ENCODE data around the gene ANO2. TPM values are rescaled to one million over a fixed set of nuclear protein-coding genes. Genes with fewer than 3 reads are reported as not detected.

Gene ANO2
- total RNA-seq, 3 donors from 2014 or later (not counting 1 experiment from before 2014, with no cell fraction given): not detected

DNA sequence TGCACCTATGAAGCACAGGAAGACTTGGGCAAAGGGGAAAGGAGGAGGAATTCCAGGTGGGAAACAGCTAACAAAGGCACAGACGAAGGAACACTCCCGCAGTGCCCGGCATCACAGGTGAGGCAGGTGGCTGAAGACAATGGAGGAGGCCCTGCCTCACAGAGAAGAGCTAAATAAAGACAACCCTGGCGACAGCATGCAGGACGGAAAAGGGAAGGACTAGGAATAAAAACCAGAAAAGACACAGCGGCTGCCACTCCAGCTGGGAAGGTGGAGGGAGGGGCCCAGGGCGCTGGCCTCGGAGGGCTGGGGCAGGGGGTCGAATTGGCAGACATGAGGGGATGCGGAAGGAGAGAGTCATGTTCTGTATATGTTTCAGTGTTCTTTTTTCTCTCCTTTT, 43.0 kb upstream of the ANO2 start:
- peaks cover 0 to 3% of the 10 kb centered on the region in 2 donors for H3K27me3 Mint-ChIP-seq (ENCODE audit: low read depth in 2 of 2)
- H3K27ac Mint-ChIP-seq: no peak overlapping the region
- DNase-seq (no peak), ATAC-seq (no peak)
- H3K27me3 ChIP-seq (ENCODE audit: control insufficient read depth, insufficient read depth, low read length): no peaks in the 10 kb centered on the region
- H3K27ac ChIP-seq (ENCODE audit: low read length): no peak overlapping the region
- WGBS (ENCODE audit: insufficient coverage): 89% methylated on average over 8 of the region's 10 CpGs
- no peaks in the 10 kb centered on the region for H3K36me3 Mint-ChIP-seq
- H3K4me1 Mint-ChIP-seq: no peaks in the 10 kb centered on the region
- H3K36me3 ChIP-seq (ENCODE audit: control insufficient read depth, insufficient read depth, low read length): no peaks in the 10 kb centered on the region
- no peak overlapping the region for H3K4me3 Mint-ChIP-seq
- no peak overlapping the region for H3K4me3 ChIP-seq (ENCODE audit: low read length)
- H3K9me3 Mint-ChIP-seq: no peaks in the 10 kb centered on the region
- H3K4me1 ChIP-seq (ENCODE audit: control insufficient read depth, insufficient read depth, low read length): no peaks in the 10 kb centered on the region
- intact Hi-C loops (cut with micrococcal nuclease): loop anchor here (1.0 kb wide), 1 partner anchor 52 kb away; no protein-coding TSS in a partner anchor
- H3K9me3 ChIP-seq (ENCODE audit: control insufficient read depth, insufficient read depth, low read length): no peaks in the 10 kb centered on the region
- TF ChIP-seq, protein P1, sequence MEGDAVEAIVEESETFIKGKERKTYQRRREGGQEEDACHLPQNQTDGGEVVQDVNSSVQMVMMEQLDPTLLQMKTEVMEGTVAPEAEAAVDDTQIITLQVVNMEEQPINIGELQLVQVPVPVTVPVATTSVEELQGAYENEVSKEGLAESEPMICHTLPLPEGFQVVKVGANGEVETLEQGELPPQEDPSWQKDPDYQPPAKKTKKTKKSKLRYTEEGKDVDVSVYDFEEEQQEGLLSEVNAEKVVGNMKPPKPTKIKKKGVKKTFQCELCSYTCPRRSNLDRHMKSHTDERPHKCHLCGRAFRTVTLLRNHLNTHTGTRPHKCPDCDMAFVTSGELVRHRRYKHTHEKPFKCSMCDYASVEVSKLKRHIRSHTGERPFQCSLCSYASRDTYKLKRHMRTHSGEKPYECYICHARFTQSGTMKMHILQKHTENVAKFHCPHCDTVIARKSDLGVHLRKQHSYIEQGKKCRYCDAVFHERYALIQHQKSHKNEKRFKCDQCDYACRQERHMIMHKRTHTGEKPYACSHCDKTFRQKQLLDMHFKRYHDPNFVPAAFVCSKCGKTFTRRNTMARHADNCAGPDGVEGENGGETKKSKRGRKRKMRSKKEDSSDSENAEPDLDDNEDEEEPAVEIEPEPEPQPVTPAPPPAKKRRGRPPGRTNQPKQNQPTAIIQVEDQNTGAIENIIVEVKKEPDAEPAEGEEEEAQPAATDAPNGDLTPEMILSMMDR (IDR thresholded peaks at IDR 0.05): no peak

DNA sequence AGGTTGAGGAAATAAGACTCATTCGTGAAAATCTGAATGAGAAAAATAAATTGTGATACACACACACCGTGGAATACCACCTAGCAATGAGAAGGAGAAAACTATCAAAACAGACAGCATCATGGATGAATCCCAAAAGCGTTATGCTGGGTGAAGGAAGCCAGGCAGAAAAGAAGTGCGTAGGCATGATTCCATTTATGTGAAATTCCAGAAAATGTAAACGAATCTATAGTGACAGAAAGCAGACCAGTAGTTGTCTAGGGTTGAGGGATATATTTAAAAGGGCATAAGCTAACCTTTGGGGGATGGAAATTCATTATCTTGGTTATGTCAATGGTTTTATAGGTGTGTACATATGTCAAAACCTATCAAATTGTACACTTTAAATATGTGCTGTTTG, 42.5 kb upstream of the ANO2 start:
- Histone ChIP-seq H3K27me3 (ENCODE audit: control insufficient read depth, insufficient read depth, low read length) (no peaks in the 10 kb centered on the region), H3K4me1 (ENCODE audit: control insufficient read depth, insufficient read depth, low read length) (no peaks in the 10 kb centered on the region), H3K36me3 (ENCODE audit: control insufficient read depth, insufficient read depth, low read length) (no peaks in the 10 kb centered on the region), H3K27ac (ENCODE audit: low read length) (no peak overlapping the region), H3K4me3 (ENCODE audit: low read length) (no peak overlapping the region), H3K9me3 (ENCODE audit: control insufficient read depth, insufficient read depth, low read length) (no peaks in the 10 kb centered on the region)
- no peaks in the 10 kb centered on the region for H3K36me3 Mint-ChIP-seq
- DNase-seq: no peak
- TF ChIP-seq, protein P1 (IDR thresholded peaks at IDR 0.05): no peak
- no peaks in the 10 kb centered on the region for H3K4me1 Mint-ChIP-seq
- H3K4me3 Mint-ChIP-seq: no peak overlapping the region
- peaks cover 0 to 3% of the 10 kb centered on the region in 2 donors for H3K27me3 Mint-ChIP-seq (ENCODE audit: low read depth in 2 of 2)
- intact Hi-C loops (cut with micrococcal nuclease): no loop called here
- H3K27ac Mint-ChIP-seq: no peak overlapping the region
- H3K9me3 Mint-ChIP-seq: no peaks in the 10 kb centered on the region
- ATAC-seq: no peak
- WGBS (ENCODE audit: insufficient coverage): 90% methylated on average over 5 of the region's 5 CpGs

DNA sequence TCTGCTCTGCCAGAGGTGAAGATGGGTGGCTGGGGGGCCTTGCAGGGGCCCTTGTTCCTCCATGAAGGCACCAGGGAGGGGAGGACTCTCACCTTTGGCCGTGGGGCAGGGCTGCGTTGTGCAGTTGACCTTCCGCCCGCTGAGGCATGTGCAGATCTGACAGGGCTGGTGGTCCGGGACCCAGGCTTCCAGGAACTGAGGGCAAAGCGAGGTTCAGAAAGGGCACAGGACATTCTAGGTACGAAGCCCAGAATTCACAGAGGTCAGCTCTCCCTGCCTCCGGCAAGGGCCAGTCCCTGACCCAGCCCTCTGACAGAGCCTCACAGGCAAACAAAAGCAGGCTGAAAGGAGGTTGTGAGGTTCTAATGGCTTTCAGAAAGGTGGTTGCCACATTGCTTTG, 40.4 kb upstream of the ANO2 start:
- WGBS (ENCODE audit: insufficient coverage): 79% methylated on average over 8 of the region's 8 CpGs
- TF ChIP-seq, protein P1 (IDR thresholded peaks at IDR 0.05): no peak
- Histone ChIP-seq H3K4me1 (ENCODE audit: control insufficient read depth, insufficient read depth, low read length) (no peaks in the 10 kb centered on the region), H3K27ac (ENCODE audit: low read length) (no peak overlapping the region), H3K9me3 (ENCODE audit: control insufficient read depth, insufficient read depth, low read length) (no peaks in the 10 kb centered on the region), H3K4me3 (ENCODE audit: low read length) (no peak overlapping the region), H3K27me3 (ENCODE audit: control insufficient read depth, insufficient read depth, low read length) (no peaks in the 10 kb centered on the region), H3K36me3 (ENCODE audit: control insufficient read depth, insufficient read depth, low read length) (no peaks in the 10 kb centered on the region)
- Mint-ChIP-seq H3K4me1 (no peaks in the 10 kb centered on the region), H3K36me3 (no peaks in the 10 kb centered on the region), H3K27ac (no peak overlapping the region), H3K9me3 (no peaks in the 10 kb centered on the region), H3K4me3 (no peak overlapping the region), H3K27me3 (ENCODE audit: low read depth in 2 of 2) (peaks cover 3 to 7% of the 10 kb centered on the region in 2 donors)
- ATAC-seq (no peak), DNase-seq (no peak)
- intact Hi-C loops (cut with micrococcal nuclease): no loop called here

DNA sequence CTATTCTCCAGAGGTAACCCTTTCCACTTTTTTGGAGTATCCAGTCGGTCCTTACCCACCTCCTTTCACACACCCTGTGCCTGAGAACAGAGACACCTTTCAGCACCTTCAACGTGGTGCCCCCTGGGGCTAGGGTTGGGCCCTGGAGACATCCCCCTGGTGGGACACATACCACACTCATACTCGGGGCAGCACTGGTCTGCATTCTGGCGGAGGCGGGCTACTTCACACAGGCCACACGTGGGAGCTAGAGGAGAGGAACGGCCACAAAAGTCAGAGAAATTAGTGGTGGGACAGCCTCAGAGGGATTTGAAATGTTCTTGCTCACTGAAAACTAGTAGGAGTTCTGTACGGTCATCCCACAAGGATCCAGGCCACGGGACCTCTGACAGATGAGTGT, 39.8 kb upstream of the ANO2 start:
- H3K4me3 Mint-ChIP-seq: no peak overlapping the region

More for the DNA sequence above, 39.8 kb upstream of the ANO2 start:
- TF ChIP-seq, protein P1 (IDR thresholded peaks at IDR 0.05): no peak
- no peak overlapping the region for H3K27ac Mint-ChIP-seq
- Histone ChIP-seq H3K27ac (ENCODE audit: low read length) (no peak overlapping the region), H3K27me3 (ENCODE audit: control insufficient read depth, insufficient read depth, low read length) (no peaks in the 10 kb centered on the region), H3K36me3 (ENCODE audit: control insufficient read depth, insufficient read depth, low read length) (no peaks in the 10 kb centered on the region), H3K4me1 (ENCODE audit: control insufficient read depth, insufficient read depth, low read length) (no peaks in the 10 kb centered on the region), H3K9me3 (ENCODE audit: control insufficient read depth, insufficient read depth, low read length) (no peaks in the 10 kb centered on the region), H3K4me3 (ENCODE audit: low read length) (no peak overlapping the region)
- no peak for DNase-seq
- WGBS (ENCODE audit: insufficient coverage): 85% methylated on average over 9 of the region's 9 CpGs
- H3K27me3 Mint-ChIP-seq (ENCODE audit: low read depth in 2 of 2): peaks cover 3 to 7% of the 10 kb centered on the region in 2 donors
- H3K4me1 Mint-ChIP-seq: no peaks in the 10 kb centered on the region
- intact Hi-C loops (cut with micrococcal nuclease): no loop called here
- H3K36me3 Mint-ChIP-seq: no peaks in the 10 kb centered on the region
- no peaks in the 10 kb centered on the region for H3K9me3 Mint-ChIP-seq
- no peak for ATAC-seq
